ENCODE results near the gene IGDCC3. TPM values are rescaled to one million over a fixed set of nuclear protein-coding genes. Genes with fewer than 3 reads are reported as not detected.

Gene IGDCC3
- total and polyA plus RNA-seq, 10 of the 15 experiments (the other 5 are each of a cell fraction or from before 2014, with no cell fraction given): 0.10 to 0.20 (median 0.15) TPM; not detected in 7

GRCh38 chr15:65329984-65330735 is 47.6 kb downstream of the IGDCC3 start:
- no peak for DNase-seq (ENCODE audit: low read depth, low spot score)
- 56% methylated on average over 18 of the region's 18 CpGs for WGBS (ENCODE audit: insufficient coverage, insufficient replicate concordance, low lambda C conversion rate, missing lambda C conversion rate)
- intact Hi-C loops (cut with micrococcal nuclease; ENCODE audit: unreplicated experiment) (no loop called here), in situ Hi-C loops (cut with MboI) (no loop called here)
- H3K79me2 ChIP-seq (ENCODE audit: control insufficient read depth, insufficient read depth, low read length): no peaks in the 10 kb centered on the region
- TF ChIP-seq CBFB (IDR thresholded peaks at IDR 0.05; ENCODE audit: low read depth) (no peak), CEBPB (IDR thresholded peaks at IDR 0.05; ENCODE audit: borderline replicate concordance in 1 of 2, low read depth in 2 of 2, low read length in 2 of 2) (no peak), BCLAF1 (IDR thresholded peaks at IDR 0.05) (no peak), CREB1 (IDR thresholded peaks at IDR 0.05; ENCODE audit: low read depth) (no peak), SIX5 (IDR thresholded peaks at IDR 0.05; ENCODE audit: low read depth, low read length, severe bottlenecking) (no peak), ZBTB40 (IDR thresholded peaks at IDR 0.05; ENCODE audit: borderline replicate concordance) (no peak)
- no peaks in the 10 kb centered on the region; a peak in 1 of 4 replicates for H3K27me3 ChIP-seq (replicated peaks in 1 of 2; ENCODE audit: control insufficient read depth in 2 of 2, insufficient read depth in 2 of 2, low read length in 1 of 2)
- no peak for FAIRE-seq
- no peaks in the 10 kb centered on the region for H3K36me3 ChIP-seq (ENCODE audit: control insufficient read depth in 2 of 2, insufficient read depth in 2 of 2, low read length in 1 of 2)
- no peak overlapping the region for H2AFZ ChIP-seq (ENCODE audit: control insufficient read depth, low read depth, low read length)
- CTCF ChIA-PET: interaction anchor here (0.6 to 1.9 kb wide), 3 partner anchors 9 to 293 kb away, joined by 3 to 8 read pairs (median 3); no protein-coding TSS in a partner anchor
- no TSS peak for BruUV-seq (replicated peaks)
- ATAC-seq: no peak
- no peaks in the 10 kb centered on the region for H3K4me1 ChIP-seq (ENCODE audit: control insufficient read depth, insufficient read depth, low read length)
- H3K27ac ChIP-seq (ENCODE audit: control insufficient read depth, insufficient read depth): no peak overlapping the region
- H3K4me2 ChIP-seq (ENCODE audit: control insufficient read depth, insufficient read depth): no peak overlapping the region
- RAD21 ChIA-PET (ENCODE audit: unreplicated experiment): no interaction called here
- POLR2A ChIA-PET: no interaction called here
- no peak overlapping the region for H3K4me3 ChIP-seq
- no peak overlapping the region for H3K9ac ChIP-seq (ENCODE audit: control insufficient read depth, insufficient read depth, low read length)
- H4K20me1 ChIP-seq (ENCODE audit: control insufficient read depth, insufficient read depth): no peaks in the 10 kb centered on the region
- SMC1A ChIA-PET (ENCODE audit: uncharacterized antibody, unreplicated experiment): no interaction called here
- no peaks in the 10 kb centered on the region for H3K9me3 ChIP-seq (replicated peaks; ENCODE audit: control insufficient read depth, insufficient read depth, low read length)
